Measurements from ENCODE around the gene INSYN2B. TPM values are rescaled to one million over a fixed set of nuclear protein-coding genes. Genes with fewer than 3 reads are reported as not detected.

The INSYN2B gene
- polyA plus RNA-seq, 1 donor: 0.34 TPM

DNA sequence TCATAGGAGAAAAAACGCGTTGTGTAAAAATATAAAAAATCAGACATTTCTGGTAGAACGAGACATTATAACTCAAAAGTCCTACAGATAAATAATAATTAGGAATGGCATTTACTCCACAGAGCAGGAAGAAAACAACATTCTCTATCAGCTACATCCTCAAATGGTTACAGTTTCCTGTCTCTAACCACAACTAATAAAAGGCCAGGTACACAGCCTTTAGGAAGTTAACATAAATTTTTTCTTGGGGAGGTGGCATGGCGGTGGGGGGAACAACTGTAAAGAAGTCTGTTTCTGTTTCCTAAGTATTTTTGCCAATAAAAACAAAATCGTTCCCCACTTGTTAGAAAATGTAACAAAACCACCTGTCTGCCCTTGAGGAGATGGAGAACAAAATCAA lies 44.5 kb downstream of the INSYN2B start:
- Histone ChIP-seq H3K27ac (ENCODE audit: low read length) (no peak overlapping the region), H3K36me3 (ENCODE audit: control insufficient read depth, insufficient read depth, low read length) (no peaks in the 10 kb centered on the region), H3K4me3 (ENCODE audit: low read length) (no peak overlapping the region), H3K9me3 (ENCODE audit: control insufficient read depth, low read depth, low read length) (no peaks in the 10 kb centered on the region), H3K4me1 (ENCODE audit: control insufficient read depth, insufficient read depth, low read length) (no peaks in the 10 kb centered on the region), H3K27me3 (ENCODE audit: control insufficient read depth, insufficient read depth, low read length) (no peaks in the 10 kb centered on the region)
- no peak for DNase-seq
- 90% methylated on average over 2 of the region's 5 CpGs for WGBS (ENCODE audit: insufficient coverage, low lambda C conversion rate)

DNA sequence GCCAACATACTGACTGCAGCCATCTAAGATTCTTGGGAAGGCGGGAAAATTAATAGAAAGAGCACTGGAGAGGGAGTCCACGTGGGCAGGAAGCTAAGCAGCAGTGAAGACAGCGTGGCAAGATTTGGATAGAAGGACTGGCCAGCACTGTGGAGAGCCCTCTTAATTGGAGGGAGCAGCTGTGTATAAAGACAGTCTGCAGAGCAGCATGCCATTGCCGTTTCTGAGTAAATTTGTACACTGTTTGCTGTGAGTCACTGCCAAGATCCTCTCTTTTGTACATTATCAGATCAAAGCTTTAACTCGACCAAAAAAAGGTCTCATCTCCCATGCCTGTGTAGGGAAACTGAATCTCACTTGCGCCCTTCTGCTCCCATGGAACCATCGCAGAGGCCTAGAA lies 45.3 kb downstream of the INSYN2B start:
- Histone ChIP-seq H3K9me3 (ENCODE audit: control insufficient read depth, low read depth, low read length) (no peaks in the 10 kb centered on the region), H3K4me1 (ENCODE audit: control insufficient read depth, insufficient read depth, low read length) (no peaks in the 10 kb centered on the region), H3K27me3 (ENCODE audit: control insufficient read depth, insufficient read depth, low read length) (no peaks in the 10 kb centered on the region), H3K27ac (ENCODE audit: low read length) (no peak overlapping the region), H3K36me3 (ENCODE audit: control insufficient read depth, insufficient read depth, low read length) (no peaks in the 10 kb centered on the region), H3K4me3 (ENCODE audit: low read length) (no peak overlapping the region)
- DNase-seq: no peak
- 80% methylated on average over 1 of the region's 7 CpGs for WGBS (ENCODE audit: insufficient coverage, low lambda C conversion rate)

DNA sequence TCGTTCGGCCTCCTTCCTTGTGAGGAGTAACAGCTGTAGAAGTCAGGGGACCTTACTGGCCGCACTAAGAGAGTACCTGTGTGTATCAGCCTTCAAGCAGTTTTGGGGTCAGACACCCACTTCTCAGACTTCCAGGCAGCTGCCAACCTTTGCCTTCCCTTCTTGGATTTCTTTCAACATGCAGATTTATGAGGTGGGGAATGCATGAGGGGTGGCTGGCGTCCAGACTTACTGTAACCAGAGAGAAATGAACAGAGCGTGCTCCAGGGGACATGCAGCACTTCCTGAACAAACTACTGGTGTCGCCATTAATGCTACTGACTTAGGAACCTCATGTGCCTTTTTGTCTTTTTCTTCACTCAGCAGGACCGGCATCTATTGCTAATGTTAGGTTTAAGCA lies 46.7 kb downstream of the INSYN2B start:
- no CpG with 5 or more reads among the region's 7 CpGs for WGBS (ENCODE audit: insufficient coverage, low lambda C conversion rate)
- DNase-seq: no peak
- Histone ChIP-seq H3K9me3 (ENCODE audit: control insufficient read depth, low read depth, low read length) (no peaks in the 10 kb centered on the region), H3K4me1 (ENCODE audit: control insufficient read depth, insufficient read depth, low read length) (no peaks in the 10 kb centered on the region), H3K4me3 (ENCODE audit: low read length) (no peak overlapping the region), H3K27ac (ENCODE audit: low read length) (no peak overlapping the region), H3K27me3 (ENCODE audit: control insufficient read depth, insufficient read depth, low read length) (no peaks in the 10 kb centered on the region), H3K36me3 (ENCODE audit: control insufficient read depth, insufficient read depth, low read length) (no peaks in the 10 kb centered on the region)

DNA sequence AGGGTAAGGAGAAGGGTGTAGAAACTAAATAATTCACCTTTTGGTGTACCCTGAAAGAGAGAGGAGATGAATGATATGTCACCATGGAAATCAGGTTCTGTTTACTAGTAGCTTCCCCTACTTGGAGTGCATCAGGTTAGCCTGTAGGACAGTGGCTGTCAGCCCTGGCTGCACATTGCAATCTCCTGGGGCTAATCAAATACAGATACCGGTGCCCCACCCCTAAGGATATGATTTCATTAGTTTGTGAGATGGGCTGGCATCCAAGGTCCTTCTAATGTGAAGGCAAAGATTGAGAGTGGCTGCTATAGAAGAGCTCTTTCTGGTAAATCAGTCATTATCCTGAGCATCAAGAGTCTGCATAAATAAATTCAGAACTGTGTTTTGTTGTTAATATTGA lies 47.2 kb downstream of the INSYN2B start:
- no peak overlapping the region for H3K4me3 ChIP-seq (ENCODE audit: low read length)
- no peaks in the 10 kb centered on the region for H3K4me1 ChIP-seq (ENCODE audit: control insufficient read depth, insufficient read depth, low read length)
- DNase-seq: no peak
- no peaks in the 10 kb centered on the region for H3K27me3 ChIP-seq (ENCODE audit: control insufficient read depth, insufficient read depth, low read length)
- no peaks in the 10 kb centered on the region for H3K36me3 ChIP-seq (ENCODE audit: control insufficient read depth, insufficient read depth, low read length)
- WGBS (ENCODE audit: insufficient coverage, low lambda C conversion rate): no CpG with 5 or more reads among the region's 1 CpG
- H3K27ac ChIP-seq (ENCODE audit: low read length): no peak overlapping the region
- H3K9me3 ChIP-seq (ENCODE audit: control insufficient read depth, low read depth, low read length): no peaks in the 10 kb centered on the region

DNA sequence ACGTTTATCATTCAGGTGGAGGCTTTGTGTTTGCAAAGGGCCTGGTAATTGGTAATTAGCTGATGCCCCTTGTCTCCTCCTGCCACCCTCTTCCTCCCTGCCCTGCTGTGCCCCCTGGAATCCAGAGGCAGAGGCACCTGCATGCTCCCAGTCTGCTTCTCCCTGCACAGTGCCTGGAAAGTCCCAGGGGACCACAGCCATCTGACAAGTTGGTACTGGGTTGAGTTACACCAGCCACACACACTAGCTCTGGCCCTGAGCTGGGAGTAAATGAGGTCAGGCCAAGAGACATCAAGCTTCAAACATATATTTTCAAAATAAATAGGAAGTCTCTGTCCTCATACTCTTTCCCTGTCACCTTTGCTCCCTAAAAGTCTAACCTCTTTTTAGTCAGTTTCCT lies 56.3 kb downstream of the INSYN2B start:
- no peak for DNase-seq
- H3K4me3 ChIP-seq (ENCODE audit: low read length): no peak overlapping the region
- no peaks in the 10 kb centered on the region for H3K36me3 ChIP-seq (ENCODE audit: control insufficient read depth, insufficient read depth, low read length)
- WGBS (ENCODE audit: insufficient coverage, low lambda C conversion rate): no CpG with 5 or more reads among the region's 1 CpG
- H3K4me1 ChIP-seq (ENCODE audit: control insufficient read depth, insufficient read depth, low read length): no peaks in the 10 kb centered on the region
- H3K27ac ChIP-seq (ENCODE audit: low read length): no peak overlapping the region
- no peaks in the 10 kb centered on the region for H3K27me3 ChIP-seq (ENCODE audit: control insufficient read depth, insufficient read depth, low read length)
- no peaks in the 10 kb centered on the region for H3K9me3 ChIP-seq (ENCODE audit: control insufficient read depth, low read depth, low read length)

DNA sequence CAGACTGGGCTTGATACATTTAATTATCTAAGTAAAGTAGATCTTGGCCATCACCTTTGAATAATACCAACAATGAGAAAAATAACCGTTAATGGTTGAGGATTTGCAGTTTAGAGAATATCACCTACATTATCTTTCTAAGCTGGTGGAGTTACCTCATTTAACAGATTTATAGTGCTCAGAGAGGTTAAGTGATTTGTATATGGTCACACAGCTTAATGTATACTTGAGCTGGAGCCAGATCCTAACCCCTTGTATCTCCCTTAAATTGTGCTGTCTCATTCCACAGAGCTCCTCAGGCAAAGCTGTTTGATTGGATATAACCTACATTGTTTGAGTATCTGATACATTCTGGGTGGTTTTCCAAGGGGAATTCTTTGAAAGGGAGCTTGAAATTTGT lies 57.8 kb downstream of the INSYN2B start:
- no peak for DNase-seq
- no CpG with 5 or more reads among the region's 1 CpG for WGBS (ENCODE audit: insufficient coverage, low lambda C conversion rate)

DNA sequence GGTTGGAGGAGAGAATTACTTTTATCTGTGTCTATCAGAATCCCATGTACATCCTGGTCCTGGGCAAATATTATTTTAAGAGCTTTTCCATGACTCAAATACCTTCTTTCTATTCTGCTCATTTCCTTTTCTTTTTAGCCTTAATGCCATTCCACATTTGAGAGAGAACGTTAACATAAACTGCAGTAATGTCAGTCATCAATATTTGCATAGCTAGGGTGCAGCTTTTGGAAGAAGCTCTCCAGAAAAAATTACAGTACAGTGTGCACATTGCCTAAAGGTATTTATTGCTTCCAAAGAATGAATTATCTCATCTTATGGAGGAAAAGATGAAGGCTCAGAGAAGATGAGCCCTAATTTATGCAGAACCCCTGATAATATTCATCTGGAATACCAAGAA lies 58.3 kb downstream of the INSYN2B start:
- no peaks in the 10 kb centered on the region for H3K4me1 ChIP-seq (ENCODE audit: control insufficient read depth, insufficient read depth, low read length)
- no peak for DNase-seq
- no peaks in the 10 kb centered on the region for H3K9me3 ChIP-seq (ENCODE audit: control insufficient read depth, low read depth, low read length)
- H3K27me3 ChIP-seq (ENCODE audit: control insufficient read depth, insufficient read depth, low read length): no peaks in the 10 kb centered on the region
- no peak overlapping the region for H3K4me3 ChIP-seq (ENCODE audit: low read length)
- H3K27ac ChIP-seq (ENCODE audit: low read length): no peak overlapping the region
- H3K36me3 ChIP-seq (ENCODE audit: control insufficient read depth, insufficient read depth, low read length): no peaks in the 10 kb centered on the region
- no CpG with 5 or more reads among the region's 1 CpG for WGBS (ENCODE audit: insufficient coverage, low lambda C conversion rate)

More for the DNA sequence above, 57.8 kb downstream of the INSYN2B start:
- no peak overlapping the region for H3K4me3 ChIP-seq (ENCODE audit: low read length)
- no peaks in the 10 kb centered on the region for H3K9me3 ChIP-seq (ENCODE audit: control insufficient read depth, low read depth, low read length)
- H3K27me3 ChIP-seq (ENCODE audit: control insufficient read depth, insufficient read depth, low read length): no peaks in the 10 kb centered on the region
- no peak overlapping the region for H3K27ac ChIP-seq (ENCODE audit: low read length)
- no peaks in the 10 kb centered on the region for H3K4me1 ChIP-seq (ENCODE audit: control insufficient read depth, insufficient read depth, low read length)
- H3K36me3 ChIP-seq (ENCODE audit: control insufficient read depth, insufficient read depth, low read length): no peaks in the 10 kb centered on the region

DNA sequence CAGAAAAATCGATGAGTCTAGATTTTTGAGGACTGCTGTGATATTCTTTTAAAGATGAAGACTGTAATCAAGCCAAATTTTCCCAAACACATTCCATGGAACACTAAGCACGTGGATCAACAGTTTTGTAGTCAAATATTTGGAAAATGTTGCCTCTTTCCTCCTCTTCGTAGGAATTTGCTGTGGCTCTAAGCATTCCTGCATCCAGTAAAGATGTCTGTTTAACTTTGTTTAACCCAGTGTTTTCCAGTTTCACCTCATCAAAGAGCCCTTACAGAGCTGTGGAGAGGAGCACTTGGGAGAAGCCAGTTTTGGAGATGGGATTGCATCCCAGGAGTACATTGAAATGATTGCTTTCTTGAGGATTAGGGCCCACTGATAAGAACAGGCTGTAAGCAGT lies 58.9 kb downstream of the INSYN2B start:
- Histone ChIP-seq H3K9me3 (ENCODE audit: control insufficient read depth, low read depth, low read length) (no peaks in the 10 kb centered on the region), H3K4me1 (ENCODE audit: control insufficient read depth, insufficient read depth, low read length) (no peaks in the 10 kb centered on the region), H3K36me3 (ENCODE audit: control insufficient read depth, insufficient read depth, low read length) (no peaks in the 10 kb centered on the region), H3K27me3 (ENCODE audit: control insufficient read depth, insufficient read depth, low read length) (no peaks in the 10 kb centered on the region), H3K27ac (ENCODE audit: low read length) (no peak overlapping the region), H3K4me3 (ENCODE audit: low read length) (no peak overlapping the region)
- no peak for DNase-seq
- WGBS (ENCODE audit: insufficient coverage, low lambda C conversion rate): 30% methylated on average over 2 of the region's 3 CpGs

DNA sequence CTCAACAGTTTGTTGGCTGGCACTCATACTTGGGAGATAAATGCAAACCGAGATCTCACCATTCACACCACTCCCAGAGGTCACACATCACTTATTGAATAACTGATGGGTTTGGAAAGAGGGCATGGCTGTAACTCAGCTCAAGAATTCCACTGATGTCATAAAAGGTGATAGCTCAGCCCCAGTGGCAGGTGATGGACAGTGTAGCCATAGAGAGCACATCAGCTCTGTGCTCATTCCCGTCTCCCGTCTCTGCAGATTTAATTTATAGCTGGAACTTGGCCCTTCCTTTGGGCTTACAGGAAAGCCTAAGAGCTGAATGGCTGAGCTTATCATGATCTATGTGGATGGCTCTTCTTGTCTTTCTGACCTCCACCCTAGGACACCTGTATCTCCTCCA lies 59.8 kb downstream of the INSYN2B start:
- H3K4me1 ChIP-seq (ENCODE audit: control insufficient read depth, insufficient read depth, low read length): no peaks in the 10 kb centered on the region
- DNase-seq: no peak
- no CpG with 5 or more reads among the region's 3 CpGs for WGBS (ENCODE audit: insufficient coverage, low lambda C conversion rate)
- H3K36me3 ChIP-seq (ENCODE audit: control insufficient read depth, insufficient read depth, low read length): no peaks in the 10 kb centered on the region
- no peaks in the 10 kb centered on the region for H3K27me3 ChIP-seq (ENCODE audit: control insufficient read depth, insufficient read depth, low read length)
- H3K4me3 ChIP-seq (ENCODE audit: low read length): no peak overlapping the region
- no peaks in the 10 kb centered on the region for H3K9me3 ChIP-seq (ENCODE audit: control insufficient read depth, low read depth, low read length)
- no peak overlapping the region for H3K27ac ChIP-seq (ENCODE audit: low read length)

DNA sequence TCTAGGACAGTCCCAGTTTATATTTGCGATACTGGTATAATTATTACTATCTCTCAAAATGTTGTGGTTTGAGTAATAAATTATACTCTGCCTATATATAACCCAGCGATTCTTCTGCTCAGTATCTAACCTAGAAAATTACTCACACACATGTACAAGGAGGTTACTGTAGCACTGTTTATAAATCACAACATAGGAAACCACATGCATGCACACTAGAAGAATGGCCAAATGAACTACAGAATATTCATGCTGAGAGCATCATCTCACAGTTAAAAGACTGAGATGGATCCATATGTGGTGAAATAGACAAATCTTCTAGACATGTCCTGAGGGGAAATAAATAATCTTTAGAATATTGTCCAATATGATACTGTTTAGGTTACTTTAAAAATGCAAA lies 62.1 kb downstream of the INSYN2B start:
- Histone ChIP-seq H3K36me3 (ENCODE audit: control insufficient read depth, insufficient read depth, low read length) (no peaks in the 10 kb centered on the region), H3K4me3 (ENCODE audit: low read length) (no peak overlapping the region), H3K4me1 (ENCODE audit: control insufficient read depth, insufficient read depth, low read length) (no peaks in the 10 kb centered on the region), H3K27ac (ENCODE audit: low read length) (no peak overlapping the region), H3K27me3 (ENCODE audit: control insufficient read depth, insufficient read depth, low read length) (no peaks in the 10 kb centered on the region), H3K9me3 (ENCODE audit: control insufficient read depth, low read depth, low read length) (no peaks in the 10 kb centered on the region)
- DNase-seq: no peak
- WGBS (ENCODE audit: insufficient coverage, low lambda C conversion rate): 83% methylated on average over 1 of the region's 2 CpGs

DNA sequence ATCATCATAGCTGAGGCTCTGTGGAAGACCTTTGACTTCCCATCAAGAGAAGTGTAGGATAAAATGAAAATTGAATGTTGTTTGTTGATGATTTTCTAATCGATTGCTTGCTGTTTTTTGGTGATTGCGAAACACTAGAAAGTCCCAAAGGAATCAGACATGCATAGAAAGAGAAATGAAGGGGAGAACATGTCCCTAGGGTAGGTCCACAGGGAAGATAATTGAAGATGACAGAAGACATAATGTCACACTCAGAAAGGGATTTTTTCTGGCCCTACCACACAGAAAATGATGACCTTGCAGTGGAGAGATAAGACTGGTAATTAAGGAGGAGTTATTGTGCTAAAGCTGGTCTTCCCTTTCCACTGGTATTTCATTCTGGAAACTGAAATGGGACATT lies 62.8 kb downstream of the INSYN2B start:
- H3K27me3 ChIP-seq (ENCODE audit: control insufficient read depth, insufficient read depth, low read length): no peaks in the 10 kb centered on the region
- H3K4me1 ChIP-seq (ENCODE audit: control insufficient read depth, insufficient read depth, low read length): no peaks in the 10 kb centered on the region
- WGBS (ENCODE audit: insufficient coverage, low lambda C conversion rate): 100% methylated on average over 1 of the region's 2 CpGs
- H3K27ac ChIP-seq (ENCODE audit: low read length): no peak overlapping the region
- no peaks in the 10 kb centered on the region for H3K36me3 ChIP-seq (ENCODE audit: control insufficient read depth, insufficient read depth, low read length)
- no peak overlapping the region for H3K4me3 ChIP-seq (ENCODE audit: low read length)
- no peaks in the 10 kb centered on the region for H3K9me3 ChIP-seq (ENCODE audit: control insufficient read depth, low read depth, low read length)
- DNase-seq: no peak
